Endothelial cell of umbilical vein (primary cell): ENCODE data around the gene TBL3. TPM values are rescaled to one million over a fixed set of nuclear protein-coding genes. Genes with fewer than 3 reads are reported as not detected.

Source experiments
- BruUV-seq: library from RNA; stranded (reverse); fragments of 400-500 nt; replicated peaks from 2 replicates; lab custom pipeline; 2021; lab: Mats Ljungman, UMichigan
- CTCF ChIA-PET: fragments of 300-600, 350-600 bp; sonication (Branson Sonifier 250); formaldehyde crosslinking; loops from one replicate; lab custom pipeline; 2021; ENCODE audit warnings: antibody characterized with exemption, inconsistent platforms; lab: Charles Lee
- POLR2A ChIA-PET: fragments of 300-600, 350-600 bp; sonication (Branson Sonifier 250); formaldehyde crosslinking; loops from one replicate; lab custom pipeline; 2021; ENCODE audit warnings: antibody characterized with exemption, inconsistent platforms; lab: Charles Lee
- DNase-seq: peaks from one replicate; pipeline ENCODE4 v3.0.0-alpha.2; 2011; ENCODE audit warnings: low read depth, low spot score
- FAIRE-seq: peaks from 2 replicates; lab custom pipeline; 2011; peaks lifted over from hg19 to GRCh38; lab: Jason Lieb, UNC
- H2AFZ ChIP-seq: 2 replicates; pipeline ENCODE4 v1.6.0; 2012; ENCODE audit warnings: low read depth, low read length, control low read depth, inconsistent platforms
- H3K27ac ChIP-seq: 2 replicates; pipeline ENCODE4 v1.5.1; 2011; ENCODE audit warnings: low read depth, mild to moderate bottlenecking, control low read depth, low read length, moderate library complexity; ENCODE audit not compliant: insufficient read depth
- H3K27me3 ChIP-seq, 2 experiments: 2 replicates each; pipeline versions ENCODE4 v1.6.0 to v1.6.1; 2011; ENCODE audit warnings: low read length in 2 of 2, mixed read lengths in 1 of 2; ENCODE audit not compliant: control insufficient read depth in 2 of 2, insufficient read depth in 2 of 2
- H3K36me3 ChIP-seq, 2 experiments: 2 replicates in 1 of 2; 3 replicates in 1 of 2; pipeline ENCODE4 v1.5.1; 2011; ENCODE audit warnings: low read length in 2 of 2, mild to moderate bottlenecking in 1 of 2, moderate library complexity in 1 of 2; ENCODE audit not compliant: control insufficient read depth in 2 of 2, insufficient read depth in 2 of 2; ENCODE audit errors: extremely low read depth in 1 of 2
- H3K4me1 ChIP-seq: 3 replicates; pipeline ENCODE4 v1.5.1; 2011; ENCODE audit warnings: mild to moderate bottlenecking, low read length; ENCODE audit not compliant: control insufficient read depth, insufficient read depth; ENCODE audit errors: extremely low read depth
- H3K4me2 ChIP-seq: 2 replicates; pipeline ENCODE4 v1.6.1; 2011; ENCODE audit warnings: low read length, control low read depth, mixed read lengths; ENCODE audit not compliant: insufficient read depth
- H3K4me3 ChIP-seq, 3 experiments: fragments of 200-600 bp in 1 of 3; sonication (generic), shearing (Covaris generic) in 1 of 3; replicated peaks in 1 of 3; 2 replicates each; pipeline ENCODE4 v1.5.1; 2011 to 2016; ENCODE audit warnings: control low read depth in 3 of 3, low read length in 3 of 3, mild to moderate bottlenecking in 2 of 3, inconsistent platforms in 1 of 3, low read depth in 1 of 3, moderate library complexity in 1 of 3; ENCODE audit not compliant: insufficient read depth in 1 of 3
- H3K79me2 ChIP-seq: 2 replicates; pipeline ENCODE4 v1.6.0; 2012; ENCODE audit warnings: low read length, inconsistent platforms; ENCODE audit not compliant: control insufficient read depth, insufficient read depth
- H3K9ac ChIP-seq: replicated peaks from 2 replicates; pipeline ENCODE3; 2011; ENCODE audit warnings: low read length, control low read depth; ENCODE audit not compliant: insufficient read depth; ENCODE audit errors: extremely low read depth
- H3K9me1 ChIP-seq: replicated peaks from 3 replicates; pipeline ENCODE4 v1.6.0; 2011; ENCODE audit warnings: mild to moderate bottlenecking, low read length; ENCODE audit not compliant: control insufficient read depth, insufficient read depth; ENCODE audit errors: extremely low read depth
- H3K9me3 ChIP-seq: replicated peaks from 2 replicates; pipeline ENCODE4 v1.5.1; 2012; ENCODE audit warnings: low read length, inconsistent platforms; ENCODE audit not compliant: control insufficient read depth, insufficient read depth
- H4K20me1 ChIP-seq: replicated peaks from 2 replicates; pipeline ENCODE3; 2011; ENCODE audit warnings: mild to moderate bottlenecking, low read length; ENCODE audit not compliant: control insufficient read depth, insufficient read depth; ENCODE audit errors: extremely low read depth
- EZH2 ChIP-seq: IDR thresholded peaks from 2 replicates; pipeline ENCODE4 v1.6.1; 2012; ENCODE audit warnings: borderline replicate concordance, low read depth, mild to moderate bottlenecking, moderate library complexity, low read length, inconsistent platforms; ENCODE audit not compliant: severe bottlenecking
- FOS ChIP-seq: IDR thresholded peaks from 2 replicates; pipeline ENCODE4 v1.6.1; 2011; ENCODE audit warnings: mild to moderate bottlenecking, low read length, moderate library complexity, borderline replicate concordance; ENCODE audit not compliant: insufficient read depth
- GATA2 ChIP-seq: IDR thresholded peaks from 2 replicates; pipeline ENCODE4 v1.7.0; 2011; ENCODE audit warnings: low read depth, mild to moderate bottlenecking, moderate library complexity, mixed read lengths, low read length; ENCODE audit not compliant: insufficient read length, insufficient read depth
- JUN ChIP-seq: IDR thresholded peaks from 2 replicates; pipeline ENCODE4 v1.6.1; 2011; ENCODE audit warnings: borderline replicate concordance, low read depth; ENCODE audit not compliant: insufficient read length, insufficient read depth
- MYC ChIP-seq: IDR thresholded peaks from one replicate; pipeline ENCODE4 v1.6.1; 2011; ENCODE audit warnings: mild to moderate bottlenecking, low read depth, low read length
- POLR2A ChIP-seq: IDR thresholded peaks from 2 replicates; pipeline ENCODE4 v1.6.1; 2012; ENCODE audit warnings: low read depth, mild to moderate bottlenecking, control low read depth, low read length
- POLR2AphosphoS5 ChIP-seq: IDR thresholded peaks from 2 replicates; pipeline ENCODE4 v1.6.1; 2012; ENCODE audit warnings: low read depth, mild to moderate bottlenecking, control low read depth, low read length, moderate library complexity; ENCODE audit not compliant: insufficient read depth
- dilution Hi-C: fragments of 300-500 bp; cut with MboI; formaldehyde crosslinking; loops from one replicate; pipeline ENCODE4 v1.15.0; 2019; ENCODE audit warnings: low sequenced_read_pairs; ENCODE audit not compliant: extremely low pct_ligation_motif_present
- intact Hi-C: fragments of 100-400 bp; cut with micrococcal nuclease; formaldehyde crosslinking; loops from one replicate; pipeline ENCODE4 v1.10.0; 2022
- polyA plus RNA-seq, 4 experiments: library from polyadenylated mRNA; depleted of rRNA in 3 of 4; stranded (reverse) in 3 of 4; unstranded in 1 of 4; fragments of >200 nt; gene quantifications; 2 replicates each; pipeline versions ENCODE4 v1.2.1 to v1.2.3, GENCODE V29; 2011 to 2012; ENCODE audit warnings: missing spikeins in 1 of 4
- total RNA-seq: library from RNA; stranded (reverse); gene quantifications from 2 replicates; pipeline ENCODE4 v1.2.3, GENCODE V29; 2021
- TF ChIP-seq, protein P1 (sequence below): IDR thresholded peaks from 2 replicates; pipeline ENCODE4 v1.6.1; 2011; ENCODE audit not compliant: insufficient read depth, insufficient read length

The TBL3 gene
- total and polyA plus RNA-seq, 2 donors (not counting 3 experiments of a cell fraction or from before 2014, with no cell fraction given): 42.2 to 77.1 TPM

DNA sequence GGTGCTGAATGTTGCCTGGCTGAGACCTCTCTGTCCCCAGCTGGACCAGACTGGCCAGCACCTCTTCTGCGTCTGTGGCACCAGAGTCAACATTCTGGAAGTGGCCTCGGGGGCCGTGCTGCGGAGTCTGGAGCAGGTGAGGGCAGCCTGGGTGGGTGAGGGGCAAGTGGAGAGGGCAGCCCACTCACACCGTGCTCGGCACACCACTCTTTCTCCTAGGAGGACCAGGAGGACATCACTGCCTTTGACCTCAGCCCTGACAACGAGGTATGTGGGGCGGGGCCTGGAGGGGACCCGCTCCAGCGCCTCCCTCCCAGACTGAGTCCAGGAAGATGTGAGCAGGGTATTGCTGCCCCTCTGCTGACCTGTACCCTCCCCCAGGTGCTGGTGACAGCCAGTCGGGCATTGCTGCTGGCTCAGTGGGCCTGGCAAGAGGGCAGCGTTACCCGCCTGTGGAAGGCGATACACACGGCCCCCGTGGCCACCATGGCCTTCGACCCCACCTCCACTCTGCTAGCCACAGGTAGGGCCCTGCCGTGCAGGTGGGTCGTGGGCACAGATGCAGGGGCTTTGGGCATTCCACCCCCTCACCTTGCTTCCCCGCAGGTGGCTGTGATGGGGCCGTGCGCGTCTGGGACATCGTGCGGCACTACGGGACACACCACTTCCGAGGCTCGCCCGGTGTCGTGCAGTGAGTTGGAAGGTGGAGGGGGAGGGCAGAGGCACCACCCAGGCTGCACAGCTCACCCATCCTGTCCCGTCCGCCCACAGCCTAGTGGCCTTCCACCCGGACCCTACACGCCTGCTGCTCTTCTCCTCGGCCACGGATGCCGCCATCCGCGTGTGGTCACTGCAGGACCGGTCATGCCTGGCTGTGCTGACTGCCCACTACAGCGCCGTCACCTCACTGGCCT lies 2.6 kb downstream of the TBL3 start:
- CTCF ChIA-PET: no interaction called here
- no peak overlapping the region for H3K4me2 ChIP-seq
- DNase-seq (no peak), FAIRE-seq (no peak)
- H3K9me1 ChIP-seq: no peaks in the 10 kb centered on the region
- POLR2A ChIA-PET: interaction anchor here (0.7 kb wide), 1 partner anchor 10 kb away, joined by 3 read pairs; the partner anchor contains the start of gene RPS2
- no peaks in the 10 kb centered on the region for H3K9me3 ChIP-seq
- no peak overlapping the region for H3K9ac ChIP-seq
- TF ChIP-seq FOS (no peak), GATA2 (no peak), MYC (no peak), POLR2AphosphoS5 (no peak), POLR2A (no peak), EZH2 (no peak), JUN (no peak)
- TF ChIP-seq, protein P1, sequence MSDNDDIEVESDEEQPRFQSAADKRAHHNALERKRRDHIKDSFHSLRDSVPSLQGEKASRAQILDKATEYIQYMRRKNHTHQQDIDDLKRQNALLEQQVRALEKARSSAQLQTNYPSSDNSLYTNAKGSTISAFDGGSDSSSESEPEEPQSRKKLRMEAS: no peak
- no peak overlapping the region for H3K4me3 ChIP-seq
- H2AFZ ChIP-seq: no peak overlapping the region
- H4K20me1 ChIP-seq: no peaks in the 10 kb centered on the region
- peaks cover 15% of the 10 kb centered on the region for H3K79me2 ChIP-seq
- peaks cover 9 to 37% of the 10 kb centered on the region in 2 experiments for H3K36me3 ChIP-seq
- dilution Hi-C loops (no loop called here), intact Hi-C loops (no loop called here)
- H3K4me1 ChIP-seq: peaks cover 4% of the 10 kb centered on the region
- H3K27ac ChIP-seq: no peak overlapping the region
- peaks cover 1 to 4% of the 10 kb centered on the region in 2 experiments for H3K27me3 ChIP-seq
- no TSS peak for BruUV-seq
